Fibroblast of skin of back (primary cell): ENCODE data around the gene CCDC106.

Source experiments
- DNase-seq: peaks from one replicate; pipeline ENCODE4 v3.0.0-alpha.2; 2013

The CCDC106 gene

GRCh38 chr19:55652311-55653128 lies 4.5 kb downstream of the CCDC106 start:
- no peak for DNase-seq

DNA sequence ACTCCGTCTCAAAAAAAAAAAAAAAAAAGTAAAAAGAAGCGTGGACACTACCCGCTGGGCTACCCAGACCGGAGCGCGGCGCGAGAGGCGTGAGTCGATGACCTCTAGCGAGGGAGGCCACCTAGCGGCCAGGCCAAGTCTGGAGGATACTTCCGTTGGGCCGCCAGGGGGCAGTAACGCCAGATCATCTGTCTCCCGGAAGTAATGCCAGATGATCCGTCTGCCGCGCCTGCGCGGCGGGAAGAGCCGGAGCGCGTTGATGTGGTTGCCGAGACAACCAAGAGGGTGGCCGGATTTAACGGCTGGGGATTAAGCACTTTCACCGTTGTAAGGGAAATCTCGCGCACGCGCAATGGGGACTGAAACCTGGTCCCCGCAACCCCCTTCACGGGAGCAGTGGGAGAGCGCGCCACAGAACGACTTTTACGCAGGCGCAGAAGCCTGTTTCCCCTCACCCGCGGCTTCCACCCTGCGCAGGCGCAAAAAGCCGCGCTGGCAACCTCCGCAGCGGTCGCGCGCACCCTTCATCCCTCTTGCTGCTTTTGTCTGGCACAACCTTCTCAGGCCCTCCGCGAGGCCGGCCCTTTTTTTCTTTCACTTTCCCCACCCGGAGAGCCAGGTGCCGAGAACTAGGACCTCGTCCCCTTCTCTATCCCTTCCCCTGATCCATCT lies 5.8 kb downstream of the CCDC106 start:
- DNase-seq, result peak; percentile 98

- peak; percentile 98 for DNase-seq
Measured at GRCh38 chr19:55654323-55654867, 6.4 kb downstream of the CCDC106 start.

DNA sequence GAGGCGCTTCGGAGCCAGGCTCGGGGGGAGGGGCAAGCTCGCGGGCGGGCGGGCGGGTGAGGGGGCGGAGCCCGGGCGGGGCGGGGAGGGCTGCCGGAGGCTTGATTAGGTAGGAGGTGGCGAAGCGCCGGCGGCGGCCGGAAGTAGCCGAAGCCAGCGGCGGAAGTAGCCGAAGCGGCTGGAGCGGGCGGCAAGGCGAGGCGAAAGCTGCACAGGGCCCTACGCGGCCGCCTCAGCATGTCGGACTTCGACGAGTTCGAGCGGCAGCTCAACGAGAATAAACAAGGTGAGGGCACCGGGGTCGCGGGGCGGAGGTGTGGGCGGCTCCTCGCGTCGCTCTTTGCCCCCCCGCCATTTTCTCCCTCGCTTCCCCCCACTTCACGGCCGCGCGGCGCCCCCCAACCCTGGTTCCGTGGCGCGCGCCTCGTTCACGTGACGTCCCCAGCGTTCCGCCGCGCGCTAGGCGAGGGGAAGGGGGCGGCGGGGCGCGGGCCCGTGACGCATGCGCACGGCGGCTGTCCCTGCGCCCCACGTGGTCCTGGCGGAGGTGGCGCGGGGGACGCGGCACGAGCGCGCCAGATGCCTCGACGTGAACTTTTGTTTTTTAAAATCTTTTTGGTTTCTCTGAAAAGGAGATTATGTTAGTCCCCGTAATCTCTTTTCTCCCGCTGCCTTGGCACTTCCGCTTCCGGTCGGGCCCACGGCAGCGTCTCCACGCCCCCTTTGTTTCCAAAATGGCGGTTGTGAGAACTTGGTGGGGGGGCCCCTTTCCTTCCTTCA lies 7.0 kb downstream of the CCDC106 start, which contains the start of gene U2AF2:
TSS of gene U2AF2 (plus strand) at position 168 of the 780 bp plus-strand sequence. CDS start at position 238, 70 bp downstream.
- peak; percentile 81 for DNase-seq

DNA sequence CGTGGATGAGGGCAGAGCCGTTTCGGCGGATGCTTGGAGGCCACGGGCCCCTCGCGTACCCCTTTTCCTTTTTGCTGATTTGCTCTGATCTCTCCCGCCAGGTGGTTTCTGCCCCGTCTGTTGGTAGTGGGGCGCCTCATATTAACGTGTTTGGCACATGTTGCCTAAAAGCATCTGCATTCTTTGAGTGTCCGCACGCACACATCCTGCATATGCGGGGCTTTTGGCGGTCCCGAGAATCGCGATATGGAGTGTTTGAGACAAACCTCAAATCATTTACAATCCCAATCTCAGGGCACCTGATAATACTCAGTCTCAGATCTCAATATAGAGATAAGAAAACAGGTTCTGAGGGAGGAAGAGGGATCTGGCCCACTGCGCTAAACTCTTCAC lies 7.6 kb downstream of the CCDC106 start:
- no peak for DNase-seq

DNA sequence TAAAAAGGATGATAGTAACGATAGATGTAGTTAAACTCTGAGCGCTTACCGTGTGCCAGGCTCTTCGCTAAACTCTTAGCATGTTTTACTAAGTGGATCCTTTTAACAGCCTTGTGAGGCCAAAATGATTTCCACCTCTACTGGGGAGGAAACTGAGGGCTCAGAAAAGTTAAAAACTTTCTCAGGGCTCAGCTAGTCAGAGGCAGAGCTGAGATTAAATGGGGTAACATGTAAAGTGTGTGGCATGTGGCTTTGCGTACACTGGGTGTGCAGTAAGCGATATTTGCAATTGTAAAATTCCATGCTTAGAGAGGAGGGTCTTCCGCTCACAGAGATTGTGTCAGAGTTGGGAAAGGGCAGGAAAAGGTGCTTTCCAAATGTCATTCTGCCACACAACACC lies 8.5 kb downstream of the CCDC106 start:
- no peak for DNase-seq

DNA sequence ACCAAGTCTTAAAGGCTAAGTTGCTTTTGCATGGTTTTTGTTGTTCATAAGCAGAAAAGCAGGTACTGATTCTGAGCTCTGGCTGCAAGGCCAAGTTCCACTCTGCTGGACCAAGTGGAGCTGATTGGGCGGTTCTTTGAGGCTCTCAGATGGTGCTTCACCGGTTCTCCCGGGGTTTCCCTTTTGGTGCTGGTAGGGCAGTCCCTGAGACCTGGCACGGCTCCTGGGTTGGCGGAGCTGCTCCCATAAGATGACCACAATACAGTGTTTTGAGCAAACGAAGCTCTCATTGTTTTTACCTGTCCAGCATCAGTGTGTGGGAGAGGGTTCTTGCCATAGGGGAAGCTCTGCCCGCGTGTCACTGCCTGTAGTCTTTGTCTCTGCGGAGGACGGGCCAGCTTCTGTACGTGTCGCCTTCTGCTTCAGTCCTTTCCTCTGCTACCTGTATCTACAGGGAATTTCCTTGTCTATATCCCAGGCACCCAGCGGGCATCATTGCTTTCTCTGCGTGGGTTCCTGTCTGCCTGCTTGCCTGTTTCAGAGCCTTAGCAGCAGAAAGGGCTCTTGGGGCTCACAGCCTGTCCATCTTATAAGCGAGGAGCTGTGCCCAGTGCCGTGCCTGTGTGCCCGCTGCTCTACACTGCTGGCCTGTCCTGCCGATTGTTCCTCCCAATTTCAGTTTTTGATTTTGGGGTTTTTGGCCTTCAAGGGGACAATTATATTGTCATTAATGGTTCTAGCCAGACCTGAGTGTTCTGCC lies 9.2 kb downstream of the CCDC106 start:
- DNase-seq, result no peak

DNA sequence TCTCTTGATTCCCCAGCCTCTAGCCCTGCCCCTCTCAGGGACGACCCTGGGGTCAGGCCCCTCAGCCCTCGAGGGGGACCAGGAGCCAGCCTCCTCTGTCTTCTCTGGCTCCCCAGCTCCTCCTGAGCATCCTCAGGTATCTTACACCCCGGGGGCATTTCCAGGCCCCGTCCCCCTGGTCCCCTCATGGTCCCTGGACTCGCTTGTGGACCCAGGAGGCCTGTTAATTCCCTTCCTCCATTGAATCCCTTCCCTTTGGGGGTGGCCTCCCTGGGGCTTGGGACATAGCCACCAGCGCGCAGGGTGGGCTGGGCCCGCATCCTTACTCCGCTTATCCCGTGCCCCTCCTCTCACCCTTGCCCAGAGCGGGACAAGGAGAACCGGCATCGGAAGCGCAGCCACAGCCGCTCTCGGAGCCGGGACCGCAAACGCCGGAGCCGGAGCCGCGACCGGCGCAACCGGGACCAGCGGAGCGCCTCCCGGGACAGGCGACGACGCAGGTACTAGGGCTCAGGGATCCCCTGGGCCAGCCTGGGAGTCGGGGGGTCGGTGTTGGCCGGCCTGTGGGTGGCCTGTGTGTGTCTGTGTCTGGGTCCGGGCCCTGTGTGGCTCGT lies 10.9 kb downstream of the CCDC106 start:
- DNase-seq, result no peak

DNA sequence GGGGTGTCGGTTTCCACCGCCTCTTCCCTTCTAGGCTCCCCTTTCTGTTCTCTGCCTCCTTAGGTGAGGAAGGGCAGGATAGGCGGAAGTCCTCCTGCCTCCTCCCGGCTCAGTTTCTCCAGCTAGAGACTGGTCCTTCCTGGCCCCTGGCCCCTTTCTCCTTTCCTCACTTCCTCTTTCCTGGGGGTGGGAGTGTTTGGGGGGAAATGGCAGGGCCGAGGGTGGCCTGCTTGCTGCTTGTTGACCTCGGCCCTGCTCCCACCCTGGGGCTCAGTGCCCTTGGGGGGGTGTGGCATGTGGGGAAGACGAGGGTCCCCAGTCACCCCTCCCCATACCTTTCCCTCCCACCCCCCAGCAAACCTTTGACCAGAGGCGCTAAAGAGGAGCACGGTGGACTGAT lies 11.8 kb downstream of the CCDC106 start:
- no peak for DNase-seq

DNA sequence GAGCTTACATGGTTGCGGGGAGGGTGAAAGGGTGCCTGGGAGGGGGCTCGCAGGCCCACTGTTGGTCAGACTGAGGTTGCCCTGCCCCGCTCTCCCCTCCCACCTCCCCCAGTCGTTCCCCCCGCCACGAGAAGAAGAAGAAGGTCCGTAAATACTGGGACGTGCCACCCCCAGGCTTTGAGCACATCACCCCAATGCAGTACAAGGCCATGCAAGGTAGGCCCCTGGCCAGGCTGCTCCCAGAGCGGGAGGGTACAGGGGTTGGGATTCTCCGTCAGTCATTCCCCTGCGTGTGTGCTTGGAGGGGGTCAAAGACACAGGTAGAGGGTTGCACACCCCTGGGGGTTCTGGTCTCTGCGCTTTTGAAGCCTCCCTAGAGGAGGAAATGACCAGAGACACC lies 12.4 kb downstream of the CCDC106 start:
- DNase-seq, result no peak

DNA sequence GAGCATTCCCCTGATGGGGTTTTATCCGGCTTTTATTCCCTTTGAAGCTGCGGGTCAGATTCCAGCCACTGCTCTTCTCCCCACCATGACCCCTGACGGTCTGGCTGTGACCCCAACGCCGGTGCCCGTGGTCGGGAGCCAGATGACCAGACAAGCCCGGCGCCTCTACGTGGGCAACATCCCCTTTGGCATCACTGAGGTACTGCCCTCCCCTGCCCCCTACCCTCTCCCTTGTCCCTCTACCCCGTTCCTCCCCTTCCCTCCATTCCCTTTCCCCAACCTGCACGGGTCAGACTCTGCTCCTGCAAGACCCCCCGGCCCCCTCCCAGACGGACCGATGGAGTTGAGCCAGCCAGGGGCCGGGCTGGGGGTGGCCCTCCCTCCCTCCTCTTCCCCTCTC lies 13.0 kb downstream of the CCDC106 start:
- no peak for DNase-seq

- no peak for DNase-seq
Measured at GRCh38 chr19:55661826-55662225, 13.8 kb downstream of the CCDC106 start.

DNA sequence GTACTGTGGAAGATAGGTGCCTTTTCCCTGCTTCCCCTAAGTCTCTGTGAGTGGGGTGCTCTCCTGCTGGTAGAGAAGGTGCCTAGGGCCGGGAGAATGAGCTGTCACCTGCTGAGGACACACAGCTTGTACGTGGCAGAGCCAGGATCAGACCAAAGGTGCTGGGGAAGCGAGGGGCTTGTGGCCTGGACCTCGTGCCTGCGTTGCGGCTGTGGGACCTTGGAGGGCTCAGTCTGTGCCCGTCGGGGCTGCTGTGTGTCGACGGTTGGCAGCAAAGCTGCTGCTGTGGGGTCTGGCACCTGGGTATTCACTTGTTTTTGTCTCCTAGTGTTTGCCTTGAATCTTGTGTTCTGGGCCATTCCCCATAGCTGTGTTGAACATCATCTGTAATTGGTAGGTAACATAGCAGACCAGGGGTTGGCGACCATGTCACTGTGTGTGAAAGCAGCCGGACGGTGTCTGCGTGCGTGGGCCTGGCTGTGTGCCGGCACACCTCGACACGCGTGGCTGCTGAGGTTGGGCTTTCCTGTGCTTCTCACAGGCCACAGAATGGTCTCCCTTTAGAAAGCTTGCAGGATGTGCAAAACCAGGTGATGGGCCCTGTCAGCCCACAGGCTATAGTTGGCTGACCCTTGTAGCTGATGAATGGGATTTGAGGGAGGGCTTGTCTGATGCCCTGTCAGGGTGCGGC lies 16.0 kb downstream of the CCDC106 start:
- no peak for DNase-seq

DNA sequence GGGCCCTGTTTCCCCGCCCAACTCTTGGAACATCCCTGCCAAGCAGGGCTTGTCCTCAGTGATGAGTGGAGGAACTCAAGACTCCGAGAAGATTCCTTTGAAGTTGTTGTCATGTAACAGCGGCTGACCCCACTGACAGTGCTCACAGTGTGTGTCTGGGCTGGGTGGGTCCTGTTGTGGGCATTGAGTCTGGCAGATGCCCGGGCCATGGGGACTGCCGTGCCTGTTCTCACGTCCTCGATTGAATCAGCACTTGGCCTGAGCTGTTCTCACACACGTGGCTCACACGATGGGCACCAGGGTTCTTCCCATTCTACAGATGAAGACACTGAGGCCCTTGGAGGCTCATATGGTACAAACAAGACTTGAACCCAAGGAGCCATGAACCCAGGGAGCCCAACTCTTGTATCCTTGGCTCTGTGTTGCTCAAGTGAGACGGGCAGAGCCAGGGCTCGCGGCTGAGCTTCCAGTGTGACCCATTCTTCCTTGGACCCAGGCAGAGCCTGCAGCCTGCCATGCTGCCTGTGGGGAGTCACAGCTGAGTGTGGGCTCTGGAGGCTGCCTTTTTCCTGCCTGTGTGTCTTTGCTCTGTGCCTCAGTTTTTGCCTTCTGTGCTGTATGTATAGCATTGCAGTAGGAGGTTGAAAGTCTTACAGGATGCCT lies 18.5 kb downstream of the CCDC106 start:
- DNase-seq, result no peak

- DNase-seq, result no peak
Measured at GRCh38 chr19:55667006-55667381, 19.0 kb downstream of the CCDC106 start.

GRCh38 chr19:55667511-55667910 lies 19.5 kb downstream of the CCDC106 start:
- DNase-seq, result no peak

GRCh38 chr19:55667958-55668357 lies 19.9 kb downstream of the CCDC106 start:
- no peak for DNase-seq

DNA sequence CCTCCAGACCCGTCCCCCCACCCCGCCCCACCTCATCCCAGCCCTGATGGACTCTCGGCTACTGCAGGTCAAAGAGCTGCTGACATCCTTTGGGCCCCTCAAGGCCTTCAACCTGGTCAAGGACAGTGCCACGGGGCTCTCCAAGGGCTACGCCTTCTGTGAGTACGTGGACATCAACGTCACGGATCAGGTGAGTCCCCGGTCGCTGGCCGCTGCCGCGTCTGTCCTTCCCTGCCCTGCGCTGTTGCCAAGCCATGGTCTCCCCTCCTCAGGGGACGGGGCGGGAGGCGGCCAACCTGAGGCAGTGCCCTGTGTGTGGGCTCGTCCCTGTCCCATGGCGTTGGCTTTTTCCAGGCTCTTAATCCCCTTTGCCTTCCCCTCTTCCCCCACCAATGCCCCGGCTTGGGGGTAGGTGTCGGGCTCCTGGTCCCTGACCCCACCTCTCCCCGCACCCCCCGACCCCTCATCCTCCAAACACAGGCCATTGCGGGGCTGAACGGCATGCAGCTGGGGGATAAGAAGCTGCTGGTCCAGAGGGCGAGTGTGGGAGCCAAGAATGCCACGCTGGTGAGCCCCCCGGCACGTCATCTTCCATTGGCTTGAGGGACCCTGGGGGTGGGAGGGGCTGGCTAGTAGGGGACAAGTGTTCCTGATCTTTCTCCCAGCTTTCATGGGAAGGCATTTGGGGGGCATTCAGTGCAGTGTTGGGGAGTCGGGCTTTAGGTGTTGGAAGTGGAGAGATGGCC lies 20.8 kb downstream of the CCDC106 start:
- no peak for DNase-seq

GRCh38 chr19:55669418-55670279 lies 21.6 kb downstream of the CCDC106 start:
- no peak for DNase-seq
